ENCODE measurements around the gene ZNF420.

The ZNF420 gene

DNA sequence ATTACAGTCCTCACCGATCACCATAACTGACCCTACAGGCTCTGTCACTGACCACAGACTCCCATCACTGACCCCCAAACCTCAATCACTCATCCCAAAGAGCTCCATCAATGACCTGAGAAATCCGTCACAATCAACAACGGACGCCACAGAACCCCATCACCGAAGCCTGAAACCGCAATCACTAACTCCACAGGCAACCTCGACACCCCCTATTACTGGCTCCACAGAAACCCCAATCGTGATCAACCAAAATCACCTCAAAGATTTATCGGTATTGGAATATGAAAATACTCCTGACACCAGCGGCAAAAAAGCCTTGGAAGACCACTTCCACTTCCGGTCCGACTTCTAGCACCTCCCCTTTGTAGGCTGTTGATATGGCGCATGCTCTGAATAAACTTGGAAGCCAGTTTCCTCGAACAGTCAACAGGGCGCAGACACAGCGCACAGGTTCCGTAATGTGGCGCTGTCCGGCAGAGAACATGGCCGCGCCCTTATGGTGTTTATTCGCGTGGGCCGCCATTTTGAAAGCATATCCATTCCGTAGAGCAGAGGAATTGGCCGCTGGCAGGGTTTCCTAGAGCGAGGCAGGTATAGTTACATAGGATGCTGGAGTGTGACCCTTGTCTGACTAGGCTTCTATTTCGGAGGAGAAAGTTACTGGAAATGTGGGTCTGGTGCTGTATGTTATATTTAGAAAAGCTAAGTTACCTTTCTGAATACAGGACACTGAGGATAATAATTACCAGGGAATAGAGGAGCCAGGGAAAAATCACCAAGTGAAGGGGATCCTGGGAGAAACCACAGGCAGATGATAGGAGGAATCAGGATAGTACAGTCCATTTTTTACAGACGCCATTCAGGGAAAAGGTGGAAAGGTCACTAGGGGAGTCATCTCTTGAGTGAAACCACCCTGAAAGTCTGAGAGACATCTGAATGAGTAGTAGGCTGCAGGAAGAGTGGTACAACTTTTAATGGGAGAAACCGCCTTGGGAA, 94.4 kb downstream of the ZNF420 start, which contains the start of gene ZNF585A (continued):
- TF ChIP-seq ZNF501 (tag by site-specific recombination; IDR thresholded peaks at IDR 0.05) (peak; percentile 95), ZNF629 (tag by site-specific recombination; IDR thresholded peaks at IDR 0.05) (peak; percentile 91), ZNF544 (tag by site-specific recombination; IDR thresholded peaks at IDR 0.05) (no peak), SP3 (tag by site-specific recombination; IDR thresholded peaks at IDR 0.05) (peak; percentile 88), RBAK (tag by site-specific recombination; IDR thresholded peaks at IDR 0.05) (0 out of 2 replicates have a peak, but pooled peaks have one; percentile 18), ZNF518A (tag by site-specific recombination; conservative IDR thresholded peaks at IDR 0.05; ENCODE audit: low read depth) (peak; percentile 98), ZNF394 (tag by site-specific recombination; IDR thresholded peaks at IDR 0.05; ENCODE audit: borderline replicate concordance) (peak; percentile 51; the same call in 1 of the 2 replicates), REPIN1 (tag by site-specific recombination; IDR thresholded peaks at IDR 0.05; ENCODE audit: low read depth) (no peak), BCL11A (tag by site-specific recombination; IDR thresholded peaks at IDR 0.05; ENCODE audit: low read depth) (no peak), ZNF580 (tag by site-specific recombination; IDR thresholded peaks at IDR 0.05) (peak; percentile 84; the same call in 1 of the 2 replicates), ZNF221 (tag by site-specific recombination; IDR thresholded peaks at IDR 0.05; ENCODE audit: borderline replicate concordance) (no peak), ZNF24 (tag by site-specific recombination; IDR thresholded peaks at IDR 0.05) (peak; percentile 58), ZBTB8A (tag by site-specific recombination; IDR thresholded peaks at IDR 0.05) (peak; percentile 99), ZNF521 (tag by site-specific recombination; IDR thresholded peaks at IDR 0.05) (no peak), ZNF654 (tag by site-specific recombination; IDR thresholded peaks at IDR 0.05; ENCODE audit: low read depth) (no peak), OVOL3 (tag by site-specific recombination; IDR thresholded peaks at IDR 0.05) (no peak), ZBTB17 (tag by site-specific recombination; IDR thresholded peaks at IDR 0.05) (peak; percentile 99), ZNF114 (tag by site-specific recombination; IDR thresholded peaks at IDR 0.05) (no peak), ZBTB6 (tag by site-specific recombination; IDR thresholded peaks at IDR 0.05) (peak; percentile 32), FEZF1 (tag by site-specific recombination; IDR thresholded peaks at IDR 0.05) (peak; percentile 9; the same call in 1 of the 2 replicates)
- TF ChIP-seq, protein P1, sequence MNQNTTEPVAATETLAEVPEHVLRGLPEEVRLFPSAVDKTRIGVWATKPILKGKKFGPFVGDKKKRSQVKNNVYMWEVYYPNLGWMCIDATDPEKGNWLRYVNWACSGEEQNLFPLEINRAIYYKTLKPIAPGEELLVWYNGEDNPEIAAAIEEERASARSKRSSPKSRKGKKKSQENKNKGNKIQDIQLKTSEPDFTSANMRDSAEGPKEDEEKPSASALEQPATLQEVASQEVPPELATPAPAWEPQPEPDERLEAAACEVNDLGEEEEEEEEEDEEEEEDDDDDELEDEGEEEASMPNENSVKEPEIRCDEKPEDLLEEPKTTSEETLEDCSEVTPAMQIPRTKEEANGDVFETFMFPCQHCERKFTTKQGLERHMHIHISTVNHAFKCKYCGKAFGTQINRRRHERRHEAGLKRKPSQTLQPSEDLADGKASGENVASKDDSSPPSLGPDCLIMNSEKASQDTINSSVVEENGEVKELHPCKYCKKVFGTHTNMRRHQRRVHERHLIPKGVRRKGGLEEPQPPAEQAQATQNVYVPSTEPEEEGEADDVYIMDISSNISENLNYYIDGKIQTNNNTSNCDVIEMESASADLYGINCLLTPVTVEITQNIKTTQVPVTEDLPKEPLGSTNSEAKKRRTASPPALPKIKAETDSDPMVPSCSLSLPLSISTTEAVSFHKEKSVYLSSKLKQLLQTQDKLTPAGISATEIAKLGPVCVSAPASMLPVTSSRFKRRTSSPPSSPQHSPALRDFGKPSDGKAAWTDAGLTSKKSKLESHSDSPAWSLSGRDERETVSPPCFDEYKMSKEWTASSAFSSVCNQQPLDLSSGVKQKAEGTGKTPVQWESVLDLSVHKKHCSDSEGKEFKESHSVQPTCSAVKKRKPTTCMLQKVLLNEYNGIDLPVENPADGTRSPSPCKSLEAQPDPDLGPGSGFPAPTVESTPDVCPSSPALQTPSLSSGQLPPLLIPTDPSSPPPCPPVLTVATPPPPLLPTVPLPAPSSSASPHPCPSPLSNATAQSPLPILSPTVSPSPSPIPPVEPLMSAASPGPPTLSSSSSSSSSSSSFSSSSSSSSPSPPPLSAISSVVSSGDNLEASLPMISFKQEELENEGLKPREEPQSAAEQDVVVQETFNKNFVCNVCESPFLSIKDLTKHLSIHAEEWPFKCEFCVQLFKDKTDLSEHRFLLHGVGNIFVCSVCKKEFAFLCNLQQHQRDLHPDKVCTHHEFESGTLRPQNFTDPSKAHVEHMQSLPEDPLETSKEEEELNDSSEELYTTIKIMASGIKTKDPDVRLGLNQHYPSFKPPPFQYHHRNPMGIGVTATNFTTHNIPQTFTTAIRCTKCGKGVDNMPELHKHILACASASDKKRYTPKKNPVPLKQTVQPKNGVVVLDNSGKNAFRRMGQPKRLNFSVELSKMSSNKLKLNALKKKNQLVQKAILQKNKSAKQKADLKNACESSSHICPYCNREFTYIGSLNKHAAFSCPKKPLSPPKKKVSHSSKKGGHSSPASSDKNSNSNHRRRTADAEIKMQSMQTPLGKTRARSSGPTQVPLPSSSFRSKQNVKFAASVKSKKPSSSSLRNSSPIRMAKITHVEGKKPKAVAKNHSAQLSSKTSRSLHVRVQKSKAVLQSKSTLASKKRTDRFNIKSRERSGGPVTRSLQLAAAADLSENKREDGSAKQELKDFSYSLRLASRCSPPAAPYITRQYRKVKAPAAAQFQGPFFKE (tag by site-specific recombination; IDR thresholded peaks at IDR 0.05; ENCODE audit: borderline replicate concordance) = no peak
- TF ChIP-seq, protein P2, sequence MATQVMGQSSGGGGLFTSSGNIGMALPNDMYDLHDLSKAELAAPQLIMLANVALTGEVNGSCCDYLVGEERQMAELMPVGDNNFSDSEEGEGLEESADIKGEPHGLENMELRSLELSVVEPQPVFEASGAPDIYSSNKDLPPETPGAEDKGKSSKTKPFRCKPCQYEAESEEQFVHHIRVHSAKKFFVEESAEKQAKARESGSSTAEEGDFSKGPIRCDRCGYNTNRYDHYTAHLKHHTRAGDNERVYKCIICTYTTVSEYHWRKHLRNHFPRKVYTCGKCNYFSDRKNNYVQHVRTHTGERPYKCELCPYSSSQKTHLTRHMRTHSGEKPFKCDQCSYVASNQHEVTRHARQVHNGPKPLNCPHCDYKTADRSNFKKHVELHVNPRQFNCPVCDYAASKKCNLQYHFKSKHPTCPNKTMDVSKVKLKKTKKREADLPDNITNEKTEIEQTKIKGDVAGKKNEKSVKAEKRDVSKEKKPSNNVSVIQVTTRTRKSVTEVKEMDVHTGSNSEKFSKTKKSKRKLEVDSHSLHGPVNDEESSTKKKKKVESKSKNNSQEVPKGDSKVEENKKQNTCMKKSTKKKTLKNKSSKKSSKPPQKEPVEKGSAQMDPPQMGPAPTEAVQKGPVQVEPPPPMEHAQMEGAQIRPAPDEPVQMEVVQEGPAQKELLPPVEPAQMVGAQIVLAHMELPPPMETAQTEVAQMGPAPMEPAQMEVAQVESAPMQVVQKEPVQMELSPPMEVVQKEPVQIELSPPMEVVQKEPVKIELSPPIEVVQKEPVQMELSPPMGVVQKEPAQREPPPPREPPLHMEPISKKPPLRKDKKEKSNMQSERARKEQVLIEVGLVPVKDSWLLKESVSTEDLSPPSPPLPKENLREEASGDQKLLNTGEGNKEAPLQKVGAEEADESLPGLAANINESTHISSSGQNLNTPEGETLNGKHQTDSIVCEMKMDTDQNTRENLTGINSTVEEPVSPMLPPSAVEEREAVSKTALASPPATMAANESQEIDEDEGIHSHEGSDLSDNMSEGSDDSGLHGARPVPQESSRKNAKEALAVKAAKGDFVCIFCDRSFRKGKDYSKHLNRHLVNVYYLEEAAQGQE (tag by site-specific recombination; IDR thresholded peaks at IDR 0.05) = peak; percentile 86
